ENCODE measurements around the gene RBM20. TPM values are rescaled to one million over a fixed set of nuclear protein-coding genes. Genes with fewer than 3 reads are reported as not detected.

Gene RBM20
- total and polyA plus RNA-seq, 2 of the 4 experiments (the other 2 are of a cell fraction), result under 0.01 to 0.15 TPM

- Histone ChIP-seq H3K27me3 (ENCODE audit: control insufficient read depth, insufficient read depth, low read length) (peaks cover 11% of the 10 kb centered on the region), H4K20me1 (ENCODE audit: insufficient read depth, low read length) (no peaks in the 10 kb centered on the region), H2BK5ac (ENCODE audit: low read depth, low read length, poor library complexity, severe bottlenecking) (no peak overlapping the region), H3K4me3 (ENCODE audit: insufficient read depth, low read depth, low read length) (no peak overlapping the region), H3K4me1 (ENCODE audit: control insufficient read depth, insufficient read depth, low read length) (no peaks in the 10 kb centered on the region; the same call in 1 of the 2 replicates), H3K56ac (ENCODE audit: extremely low read depth, insufficient read depth, low read length) (no peak overlapping the region), H2BK20ac (ENCODE audit: low read depth, low read length) (no peak overlapping the region), H3K9ac (ENCODE audit: low read depth, low read length) (no peak overlapping the region), H2AFZ (replicated peaks; ENCODE audit: low read length, poor library complexity) (no peak overlapping the region), H4K8ac (ENCODE audit: low read depth in 2 of 2, low read length in 2 of 2) (no peak overlapping the region), H3K36me3 (ENCODE audit: control insufficient read depth, insufficient read depth, low read length) (no peaks in the 10 kb centered on the region), H3K4me2 (ENCODE audit: low read depth, low read length) (no peak overlapping the region), H4K91ac (ENCODE audit: insufficient read depth, low read depth, low read length) (no peak overlapping the region), H3K9me3 (ENCODE audit: control insufficient read depth, insufficient read depth, low read length) (no peaks in the 10 kb centered on the region), H2AK5ac (ENCODE audit: low read depth, low read length) (no peak overlapping the region), H3K14ac (replicated peaks; ENCODE audit: low read depth, low read length) (no peak overlapping the region), H3K18ac (ENCODE audit: low read depth, low read length) (no peak overlapping the region), H3K4ac (ENCODE audit: low read depth, low read length) (no peak overlapping the region), H3K27ac (ENCODE audit: insufficient read depth, low read length) (no peak overlapping the region), H3K9me1 (ENCODE audit: insufficient read depth, low read length) (no peaks in the 10 kb centered on the region), H4K5ac (ENCODE audit: low read depth, low read length) (no peak overlapping the region), H3K79me1 (ENCODE audit: low read depth in 1 of 2, low read length in 2 of 2) (no peaks in the 10 kb centered on the region), H2AK9ac (replicated peaks; ENCODE audit: low read depth, low read length, poor library complexity) (no peak overlapping the region), H2BK120ac (ENCODE audit: low read depth, low read length) (no peak overlapping the region), H3K23ac (ENCODE audit: low read depth, low read length) (no peak overlapping the region), H2BK15ac (ENCODE audit: low read depth, low read length) (no peak overlapping the region)
- dilution Hi-C loops (cut with HindIII; ENCODE audit: low sequenced_read_pairs, unreplicated experiment), result no loop called here
- DNase-seq (no peak), ATAC-seq (ENCODE audit: low read depth) (no peak)
- intact Hi-C loops (cut with micrococcal nuclease), result no loop called here
- CTCF ChIA-PET, result no interaction called here
- no TSS peak for BruUV-seq (replicated peaks)
- WGBS, 2 experiments (ENCODE audit: extremely low coverage in 2 of 2, insufficient read length in 1 of 2), result no CpG with 5 or more reads among the region's 4 CpGs
- POLR2A ChIA-PET (ENCODE audit: unreplicated experiment), result no interaction called here
- TF ChIP-seq ELK1 (IDR thresholded peaks at IDR 0.05; ENCODE audit: borderline replicate concordance, low read depth, low read length), result no peak
- TF ChIP-seq MAZ (IDR thresholded peaks at IDR 0.05; ENCODE audit: borderline replicate concordance, low read depth, low read length), result no peak
- TF ChIP-seq CHD1 (IDR thresholded peaks at IDR 0.05; ENCODE audit: low read depth, low read length), result no peak
- no peak for TF ChIP-seq RCOR1 (IDR thresholded peaks at IDR 0.05; ENCODE audit: insufficient replicate concordance, low read length)
- no peak for TF ChIP-seq RAD21 (IDR thresholded peaks at IDR 0.05; ENCODE audit: low read length)
- TF ChIP-seq POLR2A (IDR thresholded peaks at IDR 0.05; ENCODE audit: low read depth, low read length), result no peak
- TF ChIP-seq RFX5 (IDR thresholded peaks at IDR 0.05; ENCODE audit: low read depth, low read length), result no peak
- no peak for TF ChIP-seq MXI1 (IDR thresholded peaks at IDR 0.05; ENCODE audit: borderline replicate concordance, low read depth, low read length)
- no peak for TF ChIP-seq NFE2L2 (IDR thresholded peaks at IDR 0.05; ENCODE audit: low read depth, low read length)
- no peak for TF ChIP-seq MAFK (IDR thresholded peaks at IDR 0.05; ENCODE audit: low read depth, low read length)
- TF ChIP-seq SMC3 (IDR thresholded peaks at IDR 0.05; ENCODE audit: low read depth, low read length), result no peak
- TF ChIP-seq FOS (IDR thresholded peaks at IDR 0.05; ENCODE audit: low read depth, low read length), result no peak
- in situ Hi-C loops (cut with MboI; ENCODE audit: low sequenced_read_pairs), result no loop called here
These were observed 173.5 kb downstream of the RBM20 start for GRCh38 chr10:110817614-110818013.
